CD4-positive, alpha-beta T cell treated with Interleukin-1 beta for 1 hour (primary cell): ENCODE measurements around the gene HP1BP3.
"Not testable (repeated sequence)": the region's sequence is repeated elsewhere in the genome, so short reads cannot be mapped to it uniquely, and the experiment has no call there.

Experiments
- DNase-seq, 2 donors: peaks; one replicate each; pipeline ENCODE4 v3.0.0-alpha.2; 2020 to 2022

HP1BP3 gene

GRCh38 chr1:20787029-20787839 lies at the start of gene HP1BP3:
TSS of gene HP1BP3 (minus strand) at chr1:20787307. CDS start at chr1:20780440, 6,867 bp downstream.
- DNase-seq, result peak; percentile 86 to 91

GRCh38 chr1:20836230-20836629 lies 49.1 kb upstream of the HP1BP3 start:
- no peak for DNase-seq

- no peak for DNase-seq
Measured at GRCh38 chr1:20834780-20835179, 47.7 kb upstream of the HP1BP3 start.

- no peak for DNase-seq
Measured at GRCh38 chr1:20834192-20834591, 47.1 kb upstream of the HP1BP3 start.

- DNase-seq, result no peak
Measured at GRCh38 chr1:20830378-20830777, 43.3 kb upstream of the HP1BP3 start.

- no peak for DNase-seq
Measured at GRCh38 chr1:20829946-20830345, 42.8 kb upstream of the HP1BP3 start.

- no peak for DNase-seq
Measured at GRCh38 chr1:20829531-20829930, 42.4 kb upstream of the HP1BP3 start.

- no peak for DNase-seq
Measured at GRCh38 chr1:20823845-20824244, 36.7 kb upstream of the HP1BP3 start.

- no peak for DNase-seq
Measured at GRCh38 chr1:20821466-20821865, 34.4 kb upstream of the HP1BP3 start.

- DNase-seq, result no peak
Measured at GRCh38 chr1:20819818-20820217, 32.7 kb upstream of the HP1BP3 start.

GRCh38 chr1:20814534-20814871 lies 27.4 kb upstream of the HP1BP3 start:
- no peak for DNase-seq

- no peak for DNase-seq
Measured at GRCh38 chr1:20811916-20812315, 24.8 kb upstream of the HP1BP3 start.

GRCh38 chr1:20793236-20793635 lies 6.1 kb upstream of the HP1BP3 start:
- no peak for DNase-seq

GRCh38 chr1:20792196-20792595 lies 5.1 kb upstream of the HP1BP3 start:
- DNase-seq, result no peak

- DNase-seq, result no peak
Measured at GRCh38 chr1:20790785-20791184, 3.7 kb upstream of the HP1BP3 start.

- DNase-seq, result not testable (repeated sequence)
Measured at GRCh38 chr1:20789598-20789997, 2.5 kb upstream of the HP1BP3 start.

GRCh38 chr1:20787840-20788795 lies 1.0 kb upstream of the HP1BP3 start:
- DNase-seq, result no peak

GRCh38 chr1:20786253-20787028 lies 666 bp downstream of the HP1BP3 start:
- peak; percentile 96 to 97 for DNase-seq

- DNase-seq, result no peak
Measured at GRCh38 chr1:20785907-20786252, 1.2 kb downstream of the HP1BP3 start.

GRCh38 chr1:20775700-20776099 lies 11.4 kb downstream of the HP1BP3 start:
- no peak for DNase-seq

- DNase-seq, result no peak
Measured at GRCh38 chr1:20771780-20772179, 15.3 kb downstream of the HP1BP3 start.

- DNase-seq, result no peak
Measured at GRCh38 chr1:20770314-20771087, 16.6 kb downstream of the HP1BP3 start.
